Right lobe of liver (tissue), 6 donors: ENCODE measurements around the gene SGCA. TPM values are rescaled to one million over a fixed set of nuclear protein-coding genes. Genes with fewer than 3 reads are reported as not detected.

ENCODE experiments used
- ATAC-seq, 4 donors: fragments of 200-7000 bp; cut with Tn5 transposase; one replicate each; pipeline ENCODE4 v1.9.1; 2020; ENCODE audit warnings: mild to moderate bottlenecking in 4 of 4, moderate library complexity in 4 of 4
- DNase-seq, 3 donors: peaks; one replicate each; pipeline ENCODE4 v3.0.0-alpha.2; 2020
- H3K27ac ChIP-seq, 3 donors: fragments of 200-600 bp; one replicate each; pipeline ENCODE4 v1.8.0; 2022
- H3K27me3 ChIP-seq, 2 donors: fragments of 200-600 bp; one replicate each; pipeline ENCODE4 v1.8.0; 2022
- H3K36me3 ChIP-seq, 4 donors: fragments of 200-600 bp; sonication (generic) in 1 of 4; one replicate each; pipeline versions ENCODE4 v1.5.1 to v1.8.0; 2017 to 2022; ENCODE audit warnings: control low read depth in 1 of 4
- H3K4me1 ChIP-seq, 4 donors: fragments of 200-600 bp; sonication (generic) in 1 of 4; one replicate each; pipeline versions ENCODE4 v1.5.1 to v1.8.0; 2017 to 2022; ENCODE audit warnings: control low read depth in 1 of 4
- H3K4me3 ChIP-seq, 3 donors: fragments of 200-600 bp; one replicate each; pipeline ENCODE4 v1.8.0; 2022
- H3K9me3 ChIP-seq, 4 donors: fragments of 200-600 bp; sonication (generic) in 1 of 4; one replicate each; pipeline versions ENCODE4 v1.5.1 to v1.8.0; 2017 to 2022; ENCODE audit warnings: control low read depth in 1 of 4
- CTCF ChIP-seq, 4 donors: fragments of 200-600 bp in 3 of 4; fragments of 450-650 bp in 1 of 4; IDR thresholded peaks; one replicate each; pipeline versions ENCODE4 v1.5.1 to v1.8.0; 2016 to 2022; ENCODE audit warnings: antibody characterized with exemption in 4 of 4, mild to moderate bottlenecking in 2 of 4
- POLR2A ChIP-seq: fragments of 450-650 bp; IDR thresholded peaks from one replicate; pipeline ENCODE4 v1.6.1; 2017; ENCODE audit warnings: antibody characterized with exemption, mild to moderate bottlenecking
- WGBS: methylation state at CpG from one replicate; pipeline ENCODE4 v1.1.6; 2018; ENCODE audit warnings: low coverage, low lambda C conversion rate; ENCODE audit not compliant: insufficient coverage; ENCODE audit errors: missing lambda C conversion rate; 5-methylcytosine and 5-hydroxymethylcytosine counted together
- intact Hi-C, 2 donors: fragments of 100-400 bp; cut with DNase I; formaldehyde crosslinking; loops; one replicate each; pipeline versions ENCODE4 v1.11.2 to v1.14.1; 2022
- total RNA-seq, 6 experiments: library from RNA; depleted of rRNA in 2 of 6; stranded (reverse); fragments of >200 nt in 2 of 6; fragmentation: NEBNext Ultra II Directional in 3 of 6; extraction: Animal tissue kit (Norgen Biotek cat#: 25700) in 3 of 6; gene quantifications; one replicate each; pipeline versions ENCODE4 v1.1.0 to v1.2.4, GENCODE V29; 2016 to 2023
- donor health status: DM: no; HTN: yes; CAD: no.
- donor health status: DM: no; HTN: no; CAD: no.
- donor health status: DM: no; HTN: no; CAD: no.
- donor health status: DM: no; HTN: yes; CAD: no.
- donor health status: DM: no; HTN: yes; CAD: no.

The SGCA gene
- total RNA-seq, 6 experiments from 2014 or later = 0.48 to 2.8 (median 1.6) TPM

- ATAC-seq (peak; percentile 89 to 94 (median 92)), DNase-seq (peak; percentile 90 to 94 (median 91))
- Histone ChIP-seq H3K4me1 (peaks cover 0 to 12% (median 0%) of the 10 kb centered on the region in 4 donors), H3K36me3 (no peaks in the 10 kb centered on the region), H3K27me3 (no peaks in the 10 kb centered on the region), H3K9me3 (no peaks in the 10 kb centered on the region), H3K4me3 (peak overlapping the region; percentile 27 to 53 (median 38)), H3K27ac (peak overlapping the region; percentile 41 to 47 (median 43))
- TF ChIP-seq CTCF (IDR thresholded peaks at IDR 0.05) (no peak), POLR2A (peak; percentile 25)
- 2% methylated on average over 22 of the region's 36 CpGs for WGBS
- intact Hi-C loops = loop anchor here (5.0 kb wide), 2 partner anchors 72 to 97 kb away; partner anchors contain the start of gene TMEM92 (in 1 of the 2)
Observed at GRCh38 chr17:50199803-50200456, 34.1 kb downstream of the SGCA start.

- Histone ChIP-seq H3K4me3 (peak overlapping the region; percentile 27 to 53 (median 38)), H3K4me1 (peaks cover 0 to 12% (median 0%) of the 10 kb centered on the region in 4 donors), H3K27me3 (no peaks in the 10 kb centered on the region), H3K36me3 (no peaks in the 10 kb centered on the region), H3K9me3 (no peaks in the 10 kb centered on the region), H3K27ac (peak overlapping the region; percentile 32 to 52 (median 41))
- peak; percentile 99 to 100 (median 100) for TF ChIP-seq CTCF (IDR thresholded peaks at IDR 0.05)
- no peak for TF ChIP-seq POLR2A
- WGBS = 2% methylated on average over 24 of the region's 55 CpGs
- ATAC-seq (peak; percentile 82 to 85 (median 83)), DNase-seq (peak; percentile 86 to 89 (median 88))
- intact Hi-C loops = loop anchor here (5.0 kb wide), 2 partner anchors 72 to 97 kb away; partner anchors contain the start of gene TMEM92 (in 1 of the 2)
Observed at GRCh38 chr17:50200457-50201275, 34.9 kb downstream of the SGCA start.

GRCh38 chr17:50201276-50201854, 35.6 kb downstream of the SGCA start, which contains the start of gene COL1A1:
TSS of gene COL1A1 (minus strand) at chr17:50201631. CDS start at chr17:50201513, 118 bp downstream.
- H3K9me3 ChIP-seq = no peaks in the 10 kb centered on the region
- no peaks in the 10 kb centered on the region for H3K36me3 ChIP-seq
- TF ChIP-seq CTCF (IDR thresholded peaks at IDR 0.05) = no peak
- peak; percentile 59 for TF ChIP-seq POLR2A
- DNase-seq (peak in 2 of 3 donors; percentile 24 to 59), ATAC-seq (no peak)
- peaks cover 0 to 12% (median 0%) of the 10 kb centered on the region in 4 donors for H3K4me1 ChIP-seq
- peak within 1 kb of the TSS; percentile 32 to 52 (median 41) for H3K27ac ChIP-seq
- peak within 1 kb of the TSS; percentile 27 to 53 (median 38) for H3K4me3 ChIP-seq
- 6% methylated on average over 7 of the region's 34 CpGs for WGBS
- no peaks in the 10 kb centered on the region for H3K27me3 ChIP-seq
- intact Hi-C loops = loop anchor here (5.0 kb wide), 2 partner anchors 71 to 96 kb away; partner anchors contain the start of gene TMEM92 (in 1 of the 2)

GRCh38 chr17:50203086-50203485, 37.3 kb downstream of the SGCA start:
- Histone ChIP-seq H3K4me3 (no peak overlapping the region), H3K36me3 (no peaks in the 10 kb centered on the region), H3K9me3 (no peaks in the 10 kb centered on the region), H3K4me1 (peaks cover 0 to 12% (median 0%) of the 10 kb centered on the region in 4 donors), H3K27me3 (no peaks in the 10 kb centered on the region), H3K27ac (no peak overlapping the region)
- DNase-seq = peak in 1 of 3 donors; percentile 21
- TF ChIP-seq CTCF (IDR thresholded peaks at IDR 0.05) (no peak), POLR2A (no peak)
- intact Hi-C loops = loop anchor here (2.0 to 5.0 kb wide), 3 partner anchors 64 to 94 kb away; partner anchors contain the start of gene TMEM92 (in 1 of the 2)
- no peak for ATAC-seq
- WGBS = 53% methylated on average over 13 of the region's 14 CpGs
